ENCODE results near the gene ADTRP.

DNA sequence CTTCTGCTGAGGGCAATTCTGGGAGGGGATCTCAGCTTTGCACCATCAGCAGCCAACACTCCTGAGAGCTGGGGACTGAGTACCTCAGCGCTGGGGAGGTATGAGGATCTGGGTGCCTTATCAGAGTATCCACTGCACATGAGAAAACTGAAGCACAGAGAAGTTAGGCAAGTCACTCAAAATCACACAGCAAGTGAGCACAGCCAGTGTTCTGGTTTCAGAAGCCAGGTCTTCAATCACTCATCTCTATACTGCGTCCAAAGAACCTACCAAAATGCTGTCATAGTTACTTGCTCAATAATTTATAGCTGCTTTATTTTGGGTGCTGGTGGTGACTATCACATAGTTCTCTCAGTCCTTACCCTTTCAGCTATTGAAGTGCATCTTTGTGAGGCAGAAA, 5.0 kb downstream of the ADTRP start:
- TF ChIP-seq POLR2AphosphoS5 (IDR thresholded peaks at IDR 0.05) (no peak), POLR2A (IDR thresholded peaks at IDR 0.05) (no peak)
